RWPE2 (cell line): Measurements from ENCODE around the gene SUPT3H.
"Not testable (repeated sequence)": the region's sequence is repeated elsewhere in the genome, so short reads cannot be mapped to it uniquely, and the experiment has no call there.

ENCODE experiments used
- ATAC-seq: fragments of 200-7000 bp; cut with Tn5 transposase; 3 replicates; pipeline ENCODE4 v1.9.1; 2021; ENCODE audit warnings: low read depth
- DNase-seq: peaks from one replicate; pipeline ENCODE4 v3.0.0-alpha.2; 2020; ENCODE audit warnings: low spot score
- H3K27ac ChIP-seq: fragments of 450-650 bp; 2 replicates; pipeline ENCODE4 v1.5.1; 2017; ENCODE audit warnings: mild to moderate bottlenecking; ENCODE audit not compliant: poor library complexity, severe bottlenecking
- H3K27me3 ChIP-seq: fragments of 250-450 bp; sonication (Bioruptor Pico); 2 replicates; pipeline ENCODE4 v1.5.1; 2021; ENCODE audit warnings: mild to moderate bottlenecking, moderate library complexity; ENCODE audit not compliant: insufficient read depth, poor library complexity, severe bottlenecking
- H3K36me3 ChIP-seq: fragments of 250-450 bp; sonication (Bioruptor Pico); 2 replicates; pipeline ENCODE4 v1.5.1; 2020; ENCODE audit warnings: low read depth, mild to moderate bottlenecking, moderate library complexity
- H3K4me1 ChIP-seq: fragments of 250-450 bp; sonication (Bioruptor Pico); 2 replicates; pipeline ENCODE4 v1.5.1; 2021; ENCODE audit warnings: mild to moderate bottlenecking, moderate library complexity; ENCODE audit not compliant: insufficient read depth, poor library complexity, severe bottlenecking
- H3K4me3 ChIP-seq: fragments of 250-450 bp; sonication (Bioruptor Pico); 2 replicates; pipeline ENCODE4 v1.5.1; 2021; ENCODE audit warnings: mild to moderate bottlenecking, moderate library complexity; ENCODE audit not compliant: severe bottlenecking
- H3K9me3 ChIP-seq: fragments of 250-450 bp; sonication (Bioruptor Pico); 2 replicates; pipeline ENCODE4 v1.5.1; 2021; ENCODE audit warnings: mild to moderate bottlenecking, moderate library complexity; ENCODE audit not compliant: severe bottlenecking
- TF ChIP-seq, protein P1 (sequence below): fragments of 450-650 bp; IDR thresholded peaks from one replicate; pipeline ENCODE4 v1.5.1; 2017; ENCODE audit warnings: mild to moderate bottlenecking, moderate library complexity; ENCODE audit not compliant: poor library complexity, severe bottlenecking

SUPT3H gene

DNA sequence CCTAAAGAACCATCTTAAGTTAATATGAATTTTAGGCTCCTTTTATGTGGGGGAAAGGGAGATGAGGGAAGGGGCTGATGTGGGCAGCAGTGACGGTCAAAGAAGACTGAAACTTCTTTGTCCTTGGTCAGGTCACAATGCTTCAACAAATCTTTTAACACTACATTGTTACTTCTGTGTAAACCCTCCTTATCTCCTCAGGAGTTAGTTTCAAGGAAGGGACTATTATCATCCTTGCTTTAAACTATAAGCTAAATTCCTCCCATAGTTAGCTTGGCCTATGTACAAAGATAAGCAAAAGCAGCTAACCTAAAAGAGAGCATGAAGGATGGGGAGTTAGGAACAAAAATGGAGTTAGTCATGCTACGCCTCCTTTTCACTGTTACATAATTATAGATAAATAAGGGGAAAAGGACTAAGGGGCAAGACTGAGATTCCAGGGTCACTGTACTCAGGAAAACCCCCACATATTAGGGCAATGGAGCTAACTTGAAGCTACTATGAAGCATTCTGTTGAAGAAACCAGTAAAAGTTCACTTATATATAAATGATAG lies 222.3 kb downstream of the SUPT3H start:
- Histone ChIP-seq H3K27me3 (no peaks in the 10 kb centered on the region), H3K27ac (no peak overlapping the region), H3K4me3 (no peak overlapping the region), H3K4me1 (no peaks in the 10 kb centered on the region), H3K9me3 (no peaks in the 10 kb centered on the region), H3K36me3 (no peaks in the 10 kb centered on the region)
- TF ChIP-seq, protein P1, sequence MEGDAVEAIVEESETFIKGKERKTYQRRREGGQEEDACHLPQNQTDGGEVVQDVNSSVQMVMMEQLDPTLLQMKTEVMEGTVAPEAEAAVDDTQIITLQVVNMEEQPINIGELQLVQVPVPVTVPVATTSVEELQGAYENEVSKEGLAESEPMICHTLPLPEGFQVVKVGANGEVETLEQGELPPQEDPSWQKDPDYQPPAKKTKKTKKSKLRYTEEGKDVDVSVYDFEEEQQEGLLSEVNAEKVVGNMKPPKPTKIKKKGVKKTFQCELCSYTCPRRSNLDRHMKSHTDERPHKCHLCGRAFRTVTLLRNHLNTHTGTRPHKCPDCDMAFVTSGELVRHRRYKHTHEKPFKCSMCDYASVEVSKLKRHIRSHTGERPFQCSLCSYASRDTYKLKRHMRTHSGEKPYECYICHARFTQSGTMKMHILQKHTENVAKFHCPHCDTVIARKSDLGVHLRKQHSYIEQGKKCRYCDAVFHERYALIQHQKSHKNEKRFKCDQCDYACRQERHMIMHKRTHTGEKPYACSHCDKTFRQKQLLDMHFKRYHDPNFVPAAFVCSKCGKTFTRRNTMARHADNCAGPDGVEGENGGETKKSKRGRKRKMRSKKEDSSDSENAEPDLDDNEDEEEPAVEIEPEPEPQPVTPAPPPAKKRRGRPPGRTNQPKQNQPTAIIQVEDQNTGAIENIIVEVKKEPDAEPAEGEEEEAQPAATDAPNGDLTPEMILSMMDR = no peak
- DNase-seq (no peak), ATAC-seq (no peak)

DNA sequence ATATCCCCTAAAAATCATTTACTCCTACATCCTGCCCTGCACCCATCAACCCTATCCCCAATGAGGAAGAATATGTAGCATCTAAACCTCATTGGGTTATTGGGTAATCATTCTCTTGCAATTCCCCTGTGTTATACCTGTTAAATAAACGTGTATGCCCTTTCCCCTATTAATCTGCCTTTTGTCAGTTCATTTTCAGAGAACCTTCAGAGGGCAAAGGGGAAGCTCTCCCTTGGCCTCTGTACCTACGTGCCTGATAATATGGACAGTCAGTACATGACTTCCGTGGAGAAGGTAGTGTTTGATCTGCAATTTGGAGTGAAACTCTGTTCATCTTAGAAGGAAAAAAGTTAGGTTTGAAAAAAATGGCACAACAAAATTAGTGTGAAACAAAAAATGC lies 223.1 kb downstream of the SUPT3H start:
- ATAC-seq (no peak), DNase-seq (no peak)
- no peaks in the 10 kb centered on the region for H3K9me3 ChIP-seq
- H3K27me3 ChIP-seq = no peaks in the 10 kb centered on the region
- no peaks in the 10 kb centered on the region for H3K4me1 ChIP-seq
- H3K4me3 ChIP-seq = no peak overlapping the region
- H3K27ac ChIP-seq = no peak overlapping the region
- TF ChIP-seq, protein P1 = no peak
- H3K36me3 ChIP-seq = no peaks in the 10 kb centered on the region

DNA sequence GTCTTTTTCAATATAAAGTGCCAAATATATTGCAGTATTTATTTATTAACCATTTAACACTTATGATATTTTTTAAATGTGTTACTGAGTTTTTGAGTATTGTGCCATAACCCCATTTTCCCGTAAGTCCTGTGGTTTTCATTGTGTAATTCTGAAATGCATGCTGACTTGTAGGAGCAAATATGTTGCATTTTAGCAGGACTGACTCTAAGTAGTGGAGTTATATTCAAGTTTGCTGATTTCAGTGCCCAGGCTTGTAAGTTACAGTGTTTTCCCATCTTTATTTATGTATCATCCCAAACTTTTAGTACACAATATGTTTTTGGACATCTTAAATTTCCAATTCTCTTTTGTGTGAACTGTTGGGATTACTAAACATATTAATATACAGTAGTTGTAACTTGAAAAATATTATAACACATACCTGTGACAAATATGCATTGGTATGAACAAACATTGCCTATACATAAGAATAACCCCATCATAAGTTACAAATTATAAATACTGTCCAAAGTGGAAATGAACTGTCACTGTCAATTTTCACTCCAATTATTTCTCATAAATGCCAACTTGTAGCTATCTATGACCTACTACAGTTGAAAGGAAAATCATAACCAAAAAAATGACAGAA lies 228.9 kb downstream of the SUPT3H start:
- H3K9me3 ChIP-seq = no peaks in the 10 kb centered on the region
- no peak overlapping the region for H3K27ac ChIP-seq
- no peak for DNase-seq
- H3K27me3 ChIP-seq = no peaks in the 10 kb centered on the region
- H3K4me1 ChIP-seq = peaks cover 13% of the 10 kb centered on the region
- no peaks in the 10 kb centered on the region for H3K36me3 ChIP-seq
- no peak overlapping the region for H3K4me3 ChIP-seq
- ATAC-seq = peak; percentile 58; the same call in 2 of the 3 replicates
- TF ChIP-seq, protein P1 = no peak

DNA sequence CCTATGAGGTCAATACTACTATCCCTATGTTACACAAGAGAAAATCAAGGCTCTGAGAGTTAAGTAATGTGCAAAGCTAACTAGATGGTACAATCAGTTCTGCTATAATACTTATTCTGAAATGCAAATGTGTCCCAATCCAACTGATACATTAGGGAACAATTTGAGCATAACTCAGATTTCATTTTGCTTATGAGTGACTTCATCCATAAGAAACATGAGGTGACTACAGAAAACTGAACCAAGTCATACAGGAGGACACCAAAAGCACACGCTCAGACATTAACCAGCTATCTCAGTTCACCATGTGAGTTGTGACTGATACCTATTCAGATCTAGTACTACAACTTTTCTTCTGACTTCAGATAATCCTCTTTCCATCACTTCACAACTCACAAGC lies 229.5 kb downstream of the SUPT3H start:
- H3K9me3 ChIP-seq = no peaks in the 10 kb centered on the region
- no peaks in the 10 kb centered on the region for H3K36me3 ChIP-seq
- H3K27me3 ChIP-seq = no peaks in the 10 kb centered on the region
- TF ChIP-seq, protein P1 = no peak
- peaks cover 13% of the 10 kb centered on the region for H3K4me1 ChIP-seq
- ATAC-seq (no peak; the same call in 2 of the 3 replicates), DNase-seq (no peak)
- no peak overlapping the region for H3K4me3 ChIP-seq
- H3K27ac ChIP-seq = no peak overlapping the region

DNA sequence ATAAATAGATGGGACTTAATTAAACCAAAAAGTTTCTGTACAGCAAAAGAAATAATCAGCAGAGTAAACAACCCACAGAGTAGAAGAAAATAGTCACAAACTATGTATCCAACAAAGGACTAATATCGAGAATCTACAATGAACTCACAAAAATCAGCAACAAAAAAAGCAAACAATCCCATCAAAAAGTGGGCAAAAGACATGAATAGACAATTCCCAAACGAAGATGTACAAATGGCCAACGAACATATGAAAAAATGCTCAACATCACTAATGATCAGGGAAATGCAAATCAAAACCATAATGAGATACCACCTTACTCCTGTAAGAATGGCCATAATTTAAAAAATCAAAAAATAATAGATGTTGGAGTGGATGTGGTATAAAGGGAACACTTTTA lies 232.1 kb downstream of the SUPT3H start:
- H3K4me1 ChIP-seq = peaks cover 13% of the 10 kb centered on the region
- ATAC-seq, H3K27me3 ChIP-seq, DNase-seq, H3K9me3 ChIP-seq, H3K36me3 ChIP-seq, H3K4me3 ChIP-seq, H3K27ac ChIP-seq: not testable (repeated sequence)
